Omental fat pad (tissue), 4 donors: Measurements from ENCODE around the gene APOC4. TPM values are rescaled to one million over a fixed set of nuclear protein-coding genes. Genes with fewer than 3 reads are reported as not detected.
"Not testable (repeated sequence)": the region's sequence is repeated elsewhere in the genome, so short reads cannot be mapped to it uniquely, and the experiment has no call there.

Source experiments
- ATAC-seq: fragments of 150-250 bp; one replicate; pipeline ENCODE4 v1.9.1; 2016; ENCODE audit warnings: mild to moderate bottlenecking, moderate library complexity; ENCODE audit not compliant: low FRiP score
- DNase-seq: peaks from one replicate; pipeline ENCODE4 v3.0.0-alpha.2; 2019; ENCODE audit warnings: low spot score
- total RNA-seq, 4 donors: library from RNA; depleted of rRNA; stranded (reverse); fragments of >200 nt; gene quantifications; one replicate each; pipeline ENCODE4 v1.1.0, GENCODE V29; 2016
- TF ChIP-seq, protein P1 (sequence below), 3 donors: fragments of 450-650 bp; IDR thresholded peaks; one replicate each; pipeline ENCODE4 v1.5.1; 2016 to 2017; ENCODE audit warnings: antibody characterized with exemption in 3 of 3, mild to moderate bottlenecking in 3 of 3, moderate library complexity in 2 of 3

The APOC4 gene
- total RNA-seq, 4 donors from 2014 or later: not detected

GRCh38 chr19:44960906-44961728, 19.1 kb downstream of the APOC4 start:
- ATAC-seq (no peak), DNase-seq (no peak)
- TF ChIP-seq, protein P1, sequence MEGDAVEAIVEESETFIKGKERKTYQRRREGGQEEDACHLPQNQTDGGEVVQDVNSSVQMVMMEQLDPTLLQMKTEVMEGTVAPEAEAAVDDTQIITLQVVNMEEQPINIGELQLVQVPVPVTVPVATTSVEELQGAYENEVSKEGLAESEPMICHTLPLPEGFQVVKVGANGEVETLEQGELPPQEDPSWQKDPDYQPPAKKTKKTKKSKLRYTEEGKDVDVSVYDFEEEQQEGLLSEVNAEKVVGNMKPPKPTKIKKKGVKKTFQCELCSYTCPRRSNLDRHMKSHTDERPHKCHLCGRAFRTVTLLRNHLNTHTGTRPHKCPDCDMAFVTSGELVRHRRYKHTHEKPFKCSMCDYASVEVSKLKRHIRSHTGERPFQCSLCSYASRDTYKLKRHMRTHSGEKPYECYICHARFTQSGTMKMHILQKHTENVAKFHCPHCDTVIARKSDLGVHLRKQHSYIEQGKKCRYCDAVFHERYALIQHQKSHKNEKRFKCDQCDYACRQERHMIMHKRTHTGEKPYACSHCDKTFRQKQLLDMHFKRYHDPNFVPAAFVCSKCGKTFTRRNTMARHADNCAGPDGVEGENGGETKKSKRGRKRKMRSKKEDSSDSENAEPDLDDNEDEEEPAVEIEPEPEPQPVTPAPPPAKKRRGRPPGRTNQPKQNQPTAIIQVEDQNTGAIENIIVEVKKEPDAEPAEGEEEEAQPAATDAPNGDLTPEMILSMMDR (IDR thresholded peaks at IDR 0.05): no peak

DNA sequence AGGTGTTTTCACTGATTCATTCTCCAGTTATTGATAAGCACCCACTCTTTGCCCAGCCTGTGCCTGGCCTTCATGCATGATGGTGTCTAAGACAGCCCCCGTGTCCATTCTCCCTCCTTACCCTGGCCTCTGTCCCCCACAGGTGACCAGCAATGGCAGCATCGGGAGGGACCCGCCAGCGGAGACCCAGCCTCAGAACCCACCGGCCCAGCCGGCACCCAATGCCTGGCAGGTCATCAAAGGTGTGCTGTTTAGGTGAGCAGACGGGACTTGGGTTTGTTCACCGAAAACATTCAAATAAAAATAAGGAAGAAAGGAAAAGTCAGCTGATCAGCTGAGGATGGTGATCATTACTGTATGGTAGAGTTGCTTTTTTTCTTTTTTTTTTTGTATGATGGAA, 19.8 kb downstream of the APOC4 start:
- DNase-seq: no peak
- TF ChIP-seq, protein P1 (IDR thresholded peaks at IDR 0.05): no peak
- no peak for ATAC-seq

DNA sequence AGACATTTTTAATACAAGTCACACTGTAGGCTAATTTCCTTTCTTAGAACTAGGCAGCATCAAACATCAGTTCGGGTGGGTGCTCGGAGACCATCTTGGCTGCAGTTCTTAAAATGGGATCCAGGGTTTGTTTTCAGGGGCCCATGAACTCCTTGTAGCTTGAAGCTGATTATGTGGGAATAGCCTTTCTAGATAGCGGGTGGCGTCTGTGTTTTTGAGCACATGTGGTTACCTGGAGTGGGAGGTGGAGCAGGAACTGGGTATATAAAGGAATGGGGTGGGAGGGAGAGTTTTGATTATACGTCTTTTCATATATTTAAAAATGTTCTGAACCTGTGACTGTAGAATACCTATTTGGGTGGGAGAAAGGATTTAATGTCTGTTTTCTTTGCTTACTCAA, 26.1 kb downstream of the APOC4 start:
- TF ChIP-seq, protein P1 (IDR thresholded peaks at IDR 0.05): no peak
- no peak for DNase-seq
- ATAC-seq: no peak

GRCh38 chr19:44968670-44969069, 26.6 kb downstream of the APOC4 start:
- TF ChIP-seq, protein P1 (IDR thresholded peaks at IDR 0.05): no peak
- no peak for ATAC-seq
- no peak for DNase-seq

GRCh38 chr19:44969437-44969836, 27.4 kb downstream of the APOC4 start:
- TF ChIP-seq, protein P1 (IDR thresholded peaks at IDR 0.05): no peak
- DNase-seq (no peak), ATAC-seq (no peak)

DNA sequence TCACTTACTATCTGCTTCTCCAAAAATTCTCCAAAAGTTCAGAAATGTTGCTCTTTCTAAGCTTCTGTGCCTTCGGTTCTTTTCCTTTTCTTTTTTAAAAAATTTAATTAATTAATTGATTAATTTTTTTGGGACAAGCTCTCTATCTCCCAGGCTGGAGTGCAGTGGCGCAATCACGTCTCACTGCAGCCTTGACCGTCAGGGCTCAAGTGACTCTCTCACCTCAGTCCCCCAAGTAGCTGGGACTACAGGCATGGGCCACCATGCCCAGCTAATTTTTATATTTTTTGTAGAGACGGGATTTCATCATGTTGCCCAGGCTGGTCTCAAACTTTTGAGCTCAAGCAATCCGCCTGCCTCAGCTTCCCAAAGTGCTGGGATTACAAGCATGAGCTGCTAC, 29.4 kb downstream of the APOC4 start:
- not testable (repeated sequence) for DNase-seq, ATAC-seq

DNA sequence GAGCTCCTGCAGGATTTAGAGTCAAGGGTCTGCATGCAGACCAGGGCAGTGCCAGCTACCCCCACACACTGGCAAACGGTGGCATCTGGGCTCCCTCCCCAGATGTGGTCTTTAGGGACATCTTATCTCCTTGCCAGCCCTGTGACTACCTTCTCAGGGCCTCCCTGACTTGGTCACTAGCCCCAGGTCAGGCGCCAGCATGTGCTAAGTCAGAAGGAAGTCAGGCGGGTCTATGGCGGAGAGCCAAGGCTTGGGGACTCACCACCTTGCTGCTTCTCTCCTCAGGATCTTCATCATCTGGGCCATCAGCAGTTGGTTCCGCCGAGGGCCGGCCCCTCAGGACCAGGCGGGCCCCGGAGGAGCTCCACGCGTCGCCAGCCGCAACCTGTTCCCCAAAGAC, 30.8 kb downstream of the APOC4 start:
- ATAC-seq (no peak), DNase-seq (no peak)
- TF ChIP-seq, protein P1 (IDR thresholded peaks at IDR 0.05): no peak
